Body of pancreas (tissue), 4 donors: ENCODE data around the gene MAT2B. TPM values are rescaled to one million over a fixed set of nuclear protein-coding genes. Genes with fewer than 3 reads are reported as not detected.

ENCODE experiments used
- ATAC-seq: fragments of 150-250 bp; one replicate; pipeline ENCODE4 v1.9.1; 2016
- DNase-seq, 4 donors: peaks; one replicate each; pipeline ENCODE4 v3.0.0-alpha.2; 2019
- H3K27ac ChIP-seq, 4 donors: fragments of 200-600 bp; sonication (generic); 1 replicate in 3 of 4; 2 replicates in 1 of 4; pipeline versions ENCODE4 v1.5.1 to v1.6.1; 2016 to 2019; ENCODE audit warnings: mild to moderate bottlenecking in 1 of 4, mixed read lengths in 1 of 4, moderate library complexity in 1 of 4
- H3K27me3 ChIP-seq, 2 donors: fragments of 200-600 bp; sonication (generic); one replicate each; pipeline ENCODE4 v1.6.0; 2016; ENCODE audit warnings: mild to moderate bottlenecking in 1 of 2
- H3K36me3 ChIP-seq, 2 donors: fragments of 200-600 bp; sonication (generic); replicated peaks in 1 of 2; 2 replicates each; pipeline ENCODE4 v1.5.1; 2016; ENCODE audit warnings: low read depth in 2 of 2; ENCODE audit not compliant: insufficient read depth in 1 of 2
- H3K4me1 ChIP-seq: fragments of 200-600 bp; sonication (generic); one replicate; pipeline ENCODE4 v1.6.0; 2016
- H3K4me3 ChIP-seq, 2 donors: fragments of 200-600 bp; sonication (generic); 1 replicate in 1 of 2; 2 replicates in 1 of 2; pipeline ENCODE4 v1.5.1; 2016 to 2019
- H3K9me3 ChIP-seq, 3 donors: fragments of 200-600 bp; sonication (generic); 1 replicate in 2 of 3; 2 replicates in 1 of 3; pipeline ENCODE4 v1.5.1; 2016
- CTCF ChIP-seq, 7 experiments: fragments of 450-650 bp in 4 of 7; fragments of 200-600 bp in 3 of 7; sonication (generic) in 3 of 7; IDR thresholded peaks; one replicate each; pipeline ENCODE4 v1.5.1; 2016 to 2019; ENCODE audit warnings: antibody characterized with exemption in 7 of 7
- POLR2A ChIP-seq, 3 donors: fragments of 450-650 bp; IDR thresholded peaks; one replicate each; pipeline ENCODE4 v1.6.1; 2016; ENCODE audit warnings: antibody characterized with exemption in 3 of 3, mild to moderate bottlenecking in 2 of 3
- WGBS, 2 donors: methylation state at CpG; one replicate each; pipeline ENCODE4 v1.1.5; 2017; 5-methylcytosine and 5-hydroxymethylcytosine counted together
- intact Hi-C: fragments of 100-400 bp; cut with DNase I; formaldehyde crosslinking; loops from one replicate; pipeline ENCODE4 v1.15.1; 2023
- total RNA-seq, 2 donors: library from RNA; depleted of rRNA; stranded (reverse); fragments of >200 nt; gene quantifications; one replicate each; pipeline ENCODE4 v1.1.0, GENCODE V29; 2016

Gene MAT2B
- total RNA-seq, 2 donors from 2014 or later: 18.5 to 29.1 TPM

- H3K27me3 ChIP-seq: no peaks in the 10 kb centered on the region
- H3K4me3 ChIP-seq: no peak overlapping the region
- DNase-seq: no peak
- H3K4me1 ChIP-seq: peaks cover 14% of the 10 kb centered on the region
- intact Hi-C loops: loop anchor here (10.0 kb wide), 1 partner anchor 941 kb away; no protein-coding TSS in a partner anchor
- H3K9me3 ChIP-seq: no peaks in the 10 kb centered on the region
- H3K36me3 ChIP-seq: no peaks in the 10 kb centered on the region
- no peak overlapping the region for H3K27ac ChIP-seq
- TF ChIP-seq CTCF (IDR thresholded peaks at IDR 0.05): no peak
- TF ChIP-seq POLR2A (IDR thresholded peaks at IDR 0.05): no peak
- 49 to 50% methylated on average over 3 of the region's 3 CpGs for WGBS, 2 donors
- ATAC-seq: no peak
These were observed 58.5 kb downstream of the MAT2B start for GRCh38 chr5:163563880-163564279.

- Histone ChIP-seq H3K27me3 (no peaks in the 10 kb centered on the region), H3K4me1 (peaks cover 14% of the 10 kb centered on the region), H3K9me3 (no peaks in the 10 kb centered on the region), H3K27ac (no peak overlapping the region), H3K4me3 (no peak overlapping the region), H3K36me3 (no peaks in the 10 kb centered on the region)
- DNase-seq: peak; percentile 65 to 74 (median 68)
- intact Hi-C loops: loop anchor here (10.0 kb wide), 1 partner anchor 940 kb away; no protein-coding TSS in a partner anchor
- peak; percentile 67 for ATAC-seq
- WGBS, 2 donors: 4 to 5% methylated on average over 7 of the region's 7 CpGs
- peak; percentile 45 to 96 (median 83) for TF ChIP-seq CTCF (IDR thresholded peaks at IDR 0.05)
- no peak for TF ChIP-seq POLR2A (IDR thresholded peaks at IDR 0.05)
These were observed 59.0 kb downstream of the MAT2B start for GRCh38 chr5:163564321-163564938.

- intact Hi-C loops: loop anchor here (10.0 kb wide), 1 partner anchor 939 kb away; no protein-coding TSS in a partner anchor
- 2% methylated on average over 9 to 11 of the region's 11 CpGs for WGBS, 2 donors
- DNase-seq (peak in 1 of 4 donors; percentile 5), ATAC-seq (peak; percentile 10)
- no peak overlapping the region for H3K4me3 ChIP-seq
- no peaks in the 10 kb centered on the region for H3K36me3 ChIP-seq
- no peaks in the 10 kb centered on the region for H3K9me3 ChIP-seq
- no peaks in the 10 kb centered on the region for H3K27me3 ChIP-seq
- TF ChIP-seq CTCF (IDR thresholded peaks at IDR 0.05): no peak
- no peak for TF ChIP-seq POLR2A (IDR thresholded peaks at IDR 0.05)
- no peak overlapping the region for H3K27ac ChIP-seq
- peaks cover 14% of the 10 kb centered on the region for H3K4me1 ChIP-seq
These were observed 60.1 kb downstream of the MAT2B start for GRCh38 chr5:163565492-163565891.

GRCh38 chr5:163565931-163566608 lies 60.7 kb downstream of the MAT2B start:
- no peaks in the 10 kb centered on the region for H3K27me3 ChIP-seq
- peaks cover 14% of the 10 kb centered on the region for H3K4me1 ChIP-seq
- H3K9me3 ChIP-seq: no peaks in the 10 kb centered on the region
- TF ChIP-seq POLR2A (IDR thresholded peaks at IDR 0.05) (no peak), CTCF (IDR thresholded peaks at IDR 0.05) (no peak)
- no peak overlapping the region for H3K4me3 ChIP-seq
- DNase-seq (peak; percentile 12 to 47 (median 18)), ATAC-seq (peak; percentile 63)
- H3K27ac ChIP-seq: no peak overlapping the region
- H3K36me3 ChIP-seq: no peaks in the 10 kb centered on the region
- intact Hi-C loops: loop anchor here (10.0 kb wide), 1 partner anchor 939 kb away; no protein-coding TSS in a partner anchor
- 1 to 5% methylated on average over 20 to 32 of the region's 32 CpGs for WGBS, 2 donors
